Breast epithelium (tissue), 3 donors: ENCODE data around the gene ME3.

ENCODE experiments used
- POLR2A ChIP-seq: fragments of 450-650 bp; IDR thresholded peaks from one replicate; pipeline ENCODE4 v1.6.1; 2016; ENCODE audit warnings: antibody characterized with exemption, mild to moderate bottlenecking, moderate library complexity
- TF ChIP-seq, protein P1 (sequence below), 3 donors: fragments of 450-650 bp; IDR thresholded peaks; one replicate each; pipeline ENCODE4 v1.5.1; 2016 to 2017; ENCODE audit warnings: antibody characterized with exemption in 3 of 3, mild to moderate bottlenecking in 3 of 3, moderate library complexity in 3 of 3

DNA sequence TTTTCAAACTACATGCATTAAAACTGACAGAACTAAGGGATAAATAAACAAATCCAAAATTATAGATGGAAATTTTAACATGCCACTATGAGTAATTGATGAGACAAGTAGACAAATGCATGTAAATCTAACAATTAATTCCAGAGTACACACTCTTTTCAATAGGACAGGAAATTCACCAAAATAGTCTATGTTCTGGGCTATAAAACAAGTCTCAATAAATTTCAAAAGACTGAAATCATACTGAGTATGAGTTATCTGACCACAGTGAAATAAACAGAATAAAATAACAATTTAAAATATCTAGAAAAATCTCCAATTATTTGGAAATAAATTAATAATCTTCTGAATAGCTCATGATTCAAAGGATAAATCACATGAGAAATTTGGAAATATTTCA, 38.5 kb upstream of the ME3 start:
- no peak for TF ChIP-seq POLR2A
- TF ChIP-seq, protein P1, sequence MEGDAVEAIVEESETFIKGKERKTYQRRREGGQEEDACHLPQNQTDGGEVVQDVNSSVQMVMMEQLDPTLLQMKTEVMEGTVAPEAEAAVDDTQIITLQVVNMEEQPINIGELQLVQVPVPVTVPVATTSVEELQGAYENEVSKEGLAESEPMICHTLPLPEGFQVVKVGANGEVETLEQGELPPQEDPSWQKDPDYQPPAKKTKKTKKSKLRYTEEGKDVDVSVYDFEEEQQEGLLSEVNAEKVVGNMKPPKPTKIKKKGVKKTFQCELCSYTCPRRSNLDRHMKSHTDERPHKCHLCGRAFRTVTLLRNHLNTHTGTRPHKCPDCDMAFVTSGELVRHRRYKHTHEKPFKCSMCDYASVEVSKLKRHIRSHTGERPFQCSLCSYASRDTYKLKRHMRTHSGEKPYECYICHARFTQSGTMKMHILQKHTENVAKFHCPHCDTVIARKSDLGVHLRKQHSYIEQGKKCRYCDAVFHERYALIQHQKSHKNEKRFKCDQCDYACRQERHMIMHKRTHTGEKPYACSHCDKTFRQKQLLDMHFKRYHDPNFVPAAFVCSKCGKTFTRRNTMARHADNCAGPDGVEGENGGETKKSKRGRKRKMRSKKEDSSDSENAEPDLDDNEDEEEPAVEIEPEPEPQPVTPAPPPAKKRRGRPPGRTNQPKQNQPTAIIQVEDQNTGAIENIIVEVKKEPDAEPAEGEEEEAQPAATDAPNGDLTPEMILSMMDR (IDR thresholded peaks at IDR 0.05), result no peak
